Astrocyte of the cerebellum (primary cell): Measurements from ENCODE around the gene CEBPG.

Experiments
- DNase-seq: peaks from one replicate; pipeline ENCODE4 v3.0.0-alpha.2; 2011; ENCODE audit warnings: low read depth
- H3K4me3 ChIP-seq: 2 replicates; pipeline ENCODE4 v1.5.1; 2011; ENCODE audit warnings: mild to moderate bottlenecking, low read depth, low read length, moderate library complexity
- in situ Hi-C: cut with HindIII; loops from 2 replicates; pipeline ENCODE4 v1.10.0; 2017; ENCODE audit warnings: low sequenced_read_pairs
- TF ChIP-seq, protein P1 (sequence below): IDR thresholded peaks from 2 replicates; pipeline ENCODE4 v1.5.1; 2012; ENCODE audit warnings: low read length, low read depth, moderate library complexity, mild to moderate bottlenecking; ENCODE audit errors: missing control alignments

The CEBPG gene

DNA sequence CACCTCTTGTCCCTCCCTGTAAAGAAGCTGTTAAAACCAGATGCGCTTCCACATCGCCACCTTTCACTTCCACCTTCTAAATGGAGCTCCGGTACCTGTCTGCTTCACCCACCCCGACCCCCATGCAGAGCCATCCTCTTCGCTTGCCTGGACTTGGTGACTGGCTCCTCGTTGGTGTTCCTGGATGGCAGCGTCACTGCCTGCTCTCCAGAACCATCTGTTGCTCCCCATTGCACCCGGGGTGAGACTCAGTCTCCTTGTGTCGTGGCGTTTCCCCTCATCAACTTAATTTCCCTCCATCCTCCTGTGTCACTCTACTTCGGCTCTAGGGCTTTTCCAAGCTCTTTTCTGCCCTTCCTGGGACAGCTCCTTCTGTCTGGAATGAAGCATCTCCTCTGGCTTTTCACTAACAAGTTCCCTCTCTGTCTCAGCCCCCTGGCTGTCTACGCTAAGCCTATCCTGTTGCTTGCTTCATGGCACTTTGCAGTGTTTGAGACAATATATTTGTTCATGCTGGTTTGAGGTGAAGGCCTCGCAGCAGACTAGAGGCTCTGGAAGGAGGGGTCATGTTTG, 10.3 kb downstream of the CEBPG start:
- DNase-seq, result no peak
- in situ Hi-C loops, result no loop called here
- TF ChIP-seq, protein P1, sequence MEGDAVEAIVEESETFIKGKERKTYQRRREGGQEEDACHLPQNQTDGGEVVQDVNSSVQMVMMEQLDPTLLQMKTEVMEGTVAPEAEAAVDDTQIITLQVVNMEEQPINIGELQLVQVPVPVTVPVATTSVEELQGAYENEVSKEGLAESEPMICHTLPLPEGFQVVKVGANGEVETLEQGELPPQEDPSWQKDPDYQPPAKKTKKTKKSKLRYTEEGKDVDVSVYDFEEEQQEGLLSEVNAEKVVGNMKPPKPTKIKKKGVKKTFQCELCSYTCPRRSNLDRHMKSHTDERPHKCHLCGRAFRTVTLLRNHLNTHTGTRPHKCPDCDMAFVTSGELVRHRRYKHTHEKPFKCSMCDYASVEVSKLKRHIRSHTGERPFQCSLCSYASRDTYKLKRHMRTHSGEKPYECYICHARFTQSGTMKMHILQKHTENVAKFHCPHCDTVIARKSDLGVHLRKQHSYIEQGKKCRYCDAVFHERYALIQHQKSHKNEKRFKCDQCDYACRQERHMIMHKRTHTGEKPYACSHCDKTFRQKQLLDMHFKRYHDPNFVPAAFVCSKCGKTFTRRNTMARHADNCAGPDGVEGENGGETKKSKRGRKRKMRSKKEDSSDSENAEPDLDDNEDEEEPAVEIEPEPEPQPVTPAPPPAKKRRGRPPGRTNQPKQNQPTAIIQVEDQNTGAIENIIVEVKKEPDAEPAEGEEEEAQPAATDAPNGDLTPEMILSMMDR, result no peak
- H3K4me3 ChIP-seq, result no peak overlapping the region

GRCh38 chr19:33384983-33385382, 11.5 kb downstream of the CEBPG start:
- no peak overlapping the region for H3K4me3 ChIP-seq
- TF ChIP-seq, protein P1, result no peak
- no peak for DNase-seq
- in situ Hi-C loops, result no loop called here

DNA sequence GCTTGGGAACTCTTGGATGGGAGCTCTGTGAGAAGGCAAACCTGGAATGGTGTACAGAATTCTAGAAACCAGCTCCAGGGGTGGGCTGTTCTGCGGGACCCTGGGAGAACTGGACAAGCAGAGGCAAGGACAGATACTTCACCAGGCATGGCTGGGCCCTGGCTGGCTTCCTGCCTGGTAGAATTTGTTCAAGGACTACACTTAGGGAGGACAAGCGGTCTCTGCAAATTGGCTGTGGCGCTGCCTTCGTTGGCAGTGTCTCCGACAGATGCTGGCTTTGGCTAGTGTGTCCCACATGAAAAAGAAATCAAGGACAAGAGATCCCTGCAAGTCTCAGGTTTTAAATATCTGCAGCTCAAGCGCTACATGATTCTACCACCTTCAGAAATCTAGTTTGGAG, 12.4 kb downstream of the CEBPG start:
- in situ Hi-C loops, result no loop called here
- TF ChIP-seq, protein P1, result no peak
- H3K4me3 ChIP-seq, result no peak overlapping the region
- no peak for DNase-seq

DNA sequence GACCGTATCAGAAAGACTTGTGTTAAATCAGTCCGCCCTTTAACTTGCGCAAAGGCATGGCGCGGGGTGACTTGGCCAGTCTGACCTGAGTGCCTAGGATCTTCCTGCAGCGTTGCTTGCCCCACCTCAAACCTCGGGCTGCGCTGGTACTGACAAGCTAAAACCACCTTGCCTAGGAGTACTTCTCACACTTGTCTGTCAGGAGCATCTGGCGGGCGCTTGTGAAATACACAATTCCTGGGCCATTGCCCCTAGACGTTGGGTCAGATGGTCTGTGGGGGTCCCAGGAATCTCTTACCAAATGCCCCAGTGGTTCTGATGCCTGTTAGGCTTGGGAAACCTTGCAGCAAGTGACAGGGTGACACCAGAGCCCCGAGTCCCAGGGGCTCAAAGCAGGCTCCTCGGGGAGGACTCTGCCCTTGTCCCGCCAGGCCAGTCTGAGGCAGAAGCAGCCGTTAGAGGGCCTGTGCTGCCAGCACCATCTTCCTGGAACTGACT, 12.9 kb downstream of the CEBPG start:
- DNase-seq, result no peak
- in situ Hi-C loops, result no loop called here
- TF ChIP-seq, protein P1, result no peak
- H3K4me3 ChIP-seq, result no peak overlapping the region

DNA sequence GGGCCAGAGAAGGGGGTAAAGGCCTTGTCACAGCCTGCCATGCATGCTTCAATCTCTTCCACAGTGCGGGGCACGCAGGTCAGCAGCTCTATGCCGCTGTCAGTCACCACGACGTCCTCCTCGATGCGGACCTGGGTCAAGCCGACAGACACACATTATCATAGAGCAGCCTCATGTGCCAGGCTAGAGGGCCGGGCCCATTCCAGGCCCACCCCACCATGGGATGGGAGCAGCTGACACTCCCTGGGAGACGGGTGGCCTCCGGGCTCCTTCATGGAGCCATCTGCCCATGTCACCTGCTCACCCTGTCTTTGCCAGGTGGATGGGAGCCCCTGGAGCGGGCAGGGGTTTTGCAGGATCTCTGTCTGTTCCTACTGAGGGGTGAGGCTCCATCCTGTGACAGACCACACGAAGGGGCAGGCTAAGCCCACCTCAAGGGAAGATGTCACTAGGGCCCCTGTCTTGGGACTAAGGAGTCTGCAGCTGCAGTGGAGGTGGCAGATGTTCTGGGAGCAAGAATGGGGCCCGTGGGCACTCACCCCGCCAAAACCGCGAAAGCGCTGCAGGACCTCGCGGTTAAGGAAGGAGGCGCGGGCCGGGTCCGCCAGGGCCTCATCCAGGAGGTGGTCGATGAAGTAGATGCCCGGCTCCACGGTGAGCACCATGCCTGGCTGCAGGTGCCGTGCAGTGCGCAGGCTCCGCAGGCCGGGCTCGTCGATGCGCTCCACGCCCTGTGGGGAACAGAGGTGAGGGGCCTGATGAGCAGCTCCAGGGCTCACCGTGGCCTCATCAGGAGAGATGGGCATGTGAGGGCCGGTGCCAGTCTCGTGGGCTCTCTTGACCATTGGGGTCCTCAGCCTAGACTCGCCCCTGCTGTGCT, 14.1 kb downstream of the CEBPG start:
- TF ChIP-seq, protein P1, result no peak
- H3K4me3 ChIP-seq, result no peak overlapping the region
- in situ Hi-C loops, result no loop called here
- DNase-seq, result no peak

GRCh38 chr19:33388231-33388724, 14.8 kb downstream of the CEBPG start:
- in situ Hi-C loops, result no loop called here
- TF ChIP-seq, protein P1, result no peak
- H3K4me3 ChIP-seq, result no peak overlapping the region
- no peak for DNase-seq
